D341Med (cell line): Measurements from ENCODE around the gene SDF4.

Source experiments
- DNase-seq: peaks from one replicate; pipeline ENCODE4 v3.0.0; 2012; ENCODE audit warnings: low spot score

The SDF4 gene

DNA sequence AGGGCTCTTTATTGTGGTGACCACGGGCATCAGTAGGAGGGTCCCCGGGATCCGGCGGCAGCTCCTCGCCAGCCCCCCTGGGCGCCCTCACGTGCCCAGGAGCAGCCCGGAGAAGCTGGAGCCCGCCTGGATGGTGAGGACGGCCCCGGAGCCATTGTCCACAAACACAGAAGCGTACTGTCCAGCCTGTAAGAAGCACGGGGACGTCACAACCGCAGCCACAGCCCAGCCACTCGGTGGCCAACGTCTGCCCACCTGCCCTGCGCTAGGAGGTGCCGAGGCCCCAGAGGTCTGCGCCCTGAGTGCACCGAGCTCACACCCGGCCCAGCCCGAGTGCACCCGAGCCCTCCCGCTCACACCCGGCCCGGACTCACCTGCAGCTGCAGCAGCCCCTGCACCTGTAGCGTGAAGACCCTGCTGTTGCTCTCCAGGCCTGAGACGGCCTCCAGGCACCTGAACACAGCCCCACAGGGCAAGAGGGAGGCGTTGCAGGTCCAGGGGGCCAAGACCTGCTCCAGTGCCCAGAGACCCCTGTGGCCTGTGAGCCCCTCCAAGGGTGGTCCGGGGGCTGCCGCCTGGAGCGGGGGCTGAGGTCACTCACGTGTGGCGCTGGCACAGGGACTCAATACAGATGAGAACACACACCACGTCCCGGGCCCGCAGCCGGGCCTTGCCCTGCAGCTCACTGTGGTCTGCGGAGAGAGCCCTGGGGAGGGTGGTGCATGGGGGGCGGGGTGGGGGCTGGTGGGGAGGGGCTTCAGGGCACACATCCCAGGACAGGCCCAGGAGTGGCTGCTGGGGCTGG lies 10.9 kb upstream of the SDF4 start:
- DNase-seq, result no peak

DNA sequence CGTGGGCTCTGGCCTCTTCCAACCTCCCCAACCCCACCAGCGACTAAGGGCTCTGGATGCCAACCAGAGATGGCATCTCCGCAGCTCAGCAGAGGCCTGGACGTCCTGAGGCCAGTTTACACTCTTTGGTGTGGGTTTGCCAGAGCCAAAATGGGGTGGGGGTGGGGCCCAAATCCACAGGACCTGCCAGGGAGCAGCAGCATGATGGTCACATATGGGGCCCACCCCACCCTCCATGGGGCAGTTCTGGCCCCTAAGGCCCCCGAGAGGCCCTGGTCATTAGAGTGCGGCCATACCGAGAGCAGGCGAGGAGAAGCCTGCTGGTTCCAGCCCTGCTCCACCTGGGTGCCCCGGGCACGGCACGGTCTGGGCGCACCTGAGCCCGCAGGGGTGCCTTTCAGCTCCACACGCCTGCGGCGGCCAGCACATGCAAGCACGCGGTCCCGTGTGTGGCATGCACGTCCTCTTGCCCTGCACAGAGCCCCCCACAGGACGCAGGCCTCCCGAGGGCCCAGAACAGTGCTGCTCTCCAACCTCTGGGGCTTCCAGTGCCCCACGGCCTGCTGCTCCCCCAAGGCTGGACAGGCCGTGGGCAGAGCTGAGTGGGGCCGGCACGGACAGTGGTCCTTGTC lies 9.9 kb upstream of the SDF4 start:
- DNase-seq, result no peak

DNA sequence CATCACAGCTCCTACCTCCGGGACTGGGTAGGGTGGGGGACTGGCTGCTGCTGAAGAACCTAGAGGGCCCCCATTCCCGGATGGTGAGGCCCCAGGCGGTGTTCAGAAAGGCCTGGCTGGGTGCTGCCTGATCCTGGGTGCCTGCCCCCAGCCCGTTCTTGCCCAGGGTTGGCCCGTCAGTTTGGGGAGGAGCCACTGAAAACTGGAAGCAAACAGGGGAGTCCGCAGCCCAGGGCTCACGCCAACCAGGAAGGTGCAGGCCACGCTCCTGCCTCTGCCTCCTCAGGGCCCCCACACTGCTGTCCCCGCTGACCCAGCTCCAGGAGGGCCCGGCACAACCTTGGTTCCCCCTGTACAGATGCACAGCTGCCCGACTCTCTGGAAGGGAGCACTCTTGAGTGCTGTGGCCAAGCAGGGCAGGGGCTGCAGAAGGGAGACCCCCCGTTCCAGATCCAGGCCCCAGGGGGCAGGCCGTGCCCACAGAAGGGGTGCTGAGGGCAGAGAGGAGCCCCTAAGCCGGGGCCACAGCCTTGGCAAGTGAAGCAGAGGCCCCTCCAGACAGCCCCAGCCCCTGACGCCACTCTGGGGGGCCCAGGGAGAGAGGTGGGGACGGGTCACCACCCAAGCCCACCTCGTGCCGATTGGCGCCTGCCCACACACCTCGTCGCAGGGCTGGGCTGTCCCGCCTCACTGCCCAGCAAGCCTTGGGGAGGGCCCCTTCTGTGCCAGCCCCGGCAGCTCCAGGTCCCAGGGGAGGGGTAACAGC lies 9.2 kb upstream of the SDF4 start:
- DNase-seq, result no peak

DNA sequence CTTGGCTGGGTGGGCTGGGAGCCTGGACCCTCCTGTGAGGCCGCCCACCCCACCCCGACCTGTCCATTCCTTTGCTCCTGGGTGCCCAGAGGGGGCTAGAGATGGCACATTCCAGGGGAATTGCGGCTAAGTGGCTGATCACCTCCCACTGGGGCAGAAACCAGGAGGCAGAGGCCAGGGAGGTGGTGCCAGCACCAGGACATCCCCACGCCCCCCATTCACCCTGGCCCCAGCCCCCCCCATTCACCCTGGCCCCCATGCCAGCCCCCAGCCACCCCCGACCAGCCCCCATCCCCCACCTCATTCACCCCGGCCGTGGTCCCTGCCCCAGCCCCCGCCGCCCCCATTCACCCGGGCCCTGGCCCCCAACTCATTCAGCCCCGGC lies 8.5 kb upstream of the SDF4 start:
- DNase-seq, result no peak

DNA sequence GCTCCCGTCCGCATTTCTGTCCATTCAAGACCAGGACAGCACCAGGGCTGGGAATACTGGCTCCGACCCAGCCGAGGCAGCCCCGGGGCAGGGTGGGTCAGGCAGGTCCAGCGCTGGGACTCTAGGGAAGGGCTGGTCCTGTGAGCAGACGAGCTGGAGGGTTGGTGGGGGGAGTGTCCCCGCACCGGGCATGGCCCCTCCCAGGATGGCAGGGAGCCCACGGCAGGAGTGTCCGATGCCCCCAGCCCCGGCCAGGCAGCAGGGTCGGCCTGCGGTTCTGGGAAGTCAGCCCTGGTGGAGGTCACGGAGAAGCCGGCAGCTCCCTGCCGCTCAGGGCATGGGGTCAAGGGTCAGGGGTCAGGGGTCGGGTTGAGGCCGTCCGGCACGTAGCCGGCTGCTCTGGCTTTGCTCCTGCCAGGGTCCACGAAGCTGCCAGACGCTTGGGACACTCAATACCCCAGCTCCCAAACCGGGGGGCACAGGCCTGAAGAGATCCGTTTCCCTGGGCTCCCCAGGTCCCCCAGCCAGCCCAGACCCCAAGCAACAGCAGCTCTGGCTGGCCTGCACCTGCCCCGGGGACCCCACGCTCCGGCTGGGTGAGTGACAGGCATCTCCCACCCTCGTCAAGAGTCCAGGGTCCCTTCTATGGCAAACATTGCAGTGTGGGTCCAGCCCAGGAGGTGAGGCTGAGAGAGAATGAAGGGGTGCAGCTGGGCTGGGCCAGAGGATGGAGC lies 8.0 kb upstream of the SDF4 start:
- DNase-seq, result no peak

DNA sequence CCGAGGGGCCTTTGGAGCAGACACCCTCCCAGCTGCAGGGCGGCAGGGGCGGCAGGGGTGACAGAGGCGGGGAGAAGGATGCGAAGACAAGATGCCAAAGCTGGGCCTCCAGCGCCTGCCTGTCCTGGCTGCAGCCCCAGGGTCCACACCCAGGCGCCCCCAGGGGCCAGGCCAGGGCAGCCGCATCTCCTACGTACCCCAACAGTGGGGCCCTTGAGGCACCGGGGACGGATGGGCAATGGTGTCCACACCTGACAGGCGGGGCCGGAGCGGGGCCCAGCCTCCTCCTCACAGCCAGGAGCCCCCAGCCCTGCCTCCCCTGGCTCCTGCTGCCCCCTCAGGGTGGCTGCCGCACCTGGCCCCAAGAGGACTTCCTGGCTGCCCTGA lies 7.4 kb upstream of the SDF4 start:
- no peak for DNase-seq

DNA sequence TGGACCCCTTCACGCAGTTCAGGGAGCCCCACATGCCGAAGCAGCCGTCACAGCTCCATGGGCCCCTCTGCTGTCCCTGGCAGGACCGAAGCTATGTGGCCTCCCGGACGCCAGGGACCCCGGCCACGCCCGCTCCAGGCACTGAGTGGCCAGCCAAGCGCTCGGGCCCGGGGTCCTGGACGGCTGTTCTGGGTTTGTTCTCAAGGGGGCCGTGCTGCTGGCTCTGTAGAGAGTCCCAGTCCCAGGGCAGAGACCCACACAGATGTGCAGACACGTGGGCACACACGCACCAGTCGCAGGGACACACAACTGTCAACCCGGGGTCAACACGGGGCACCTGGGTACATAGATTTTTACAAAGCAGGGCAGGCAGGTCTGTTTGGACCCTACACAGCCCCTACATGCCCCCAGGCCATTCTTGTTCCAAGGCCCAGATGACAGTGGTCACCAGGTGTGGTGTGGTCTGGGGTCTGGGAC lies 6.9 kb upstream of the SDF4 start:
- DNase-seq, result no peak

DNA sequence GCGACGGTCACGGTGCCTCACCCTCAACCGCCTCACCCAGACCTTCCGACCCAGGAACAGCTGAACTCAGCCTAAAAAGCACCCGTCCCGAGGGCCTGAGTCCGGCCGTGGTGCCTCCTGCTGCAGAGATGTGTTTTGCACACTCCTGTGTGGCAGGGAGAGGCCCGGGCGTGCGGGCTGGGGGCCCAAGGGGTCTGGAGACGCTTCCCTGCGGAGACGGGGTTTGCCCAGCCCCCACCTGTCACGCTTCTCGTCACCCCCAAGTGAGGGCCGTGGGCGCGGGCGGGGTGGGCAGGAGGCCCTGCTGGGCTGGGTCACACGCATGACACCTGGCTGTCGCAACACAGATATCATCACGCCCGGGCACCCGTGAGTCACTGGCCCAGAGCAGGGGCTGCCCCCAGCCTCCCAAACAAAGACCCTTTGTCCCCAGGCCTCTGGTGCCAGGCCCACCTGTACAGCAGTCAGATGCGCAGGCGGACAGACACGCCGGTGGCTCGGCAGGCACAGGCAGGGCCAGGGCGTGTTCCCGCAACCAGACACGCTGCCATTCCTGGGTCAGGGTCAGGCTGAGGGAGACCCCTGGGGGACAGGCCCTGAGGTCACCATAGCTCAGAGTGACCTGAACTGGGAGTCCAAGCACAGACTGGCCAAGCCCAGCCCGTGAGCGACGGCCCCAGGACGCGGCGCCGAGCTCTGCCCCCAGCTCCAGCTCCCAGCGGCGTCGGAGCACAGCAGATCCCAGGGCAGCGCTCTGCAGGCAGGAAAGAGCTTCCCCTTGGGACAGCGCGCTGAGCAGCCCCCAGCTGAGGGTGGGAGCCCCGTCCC lies 6.3 kb upstream of the SDF4 start:
- DNase-seq, result no peak

DNA sequence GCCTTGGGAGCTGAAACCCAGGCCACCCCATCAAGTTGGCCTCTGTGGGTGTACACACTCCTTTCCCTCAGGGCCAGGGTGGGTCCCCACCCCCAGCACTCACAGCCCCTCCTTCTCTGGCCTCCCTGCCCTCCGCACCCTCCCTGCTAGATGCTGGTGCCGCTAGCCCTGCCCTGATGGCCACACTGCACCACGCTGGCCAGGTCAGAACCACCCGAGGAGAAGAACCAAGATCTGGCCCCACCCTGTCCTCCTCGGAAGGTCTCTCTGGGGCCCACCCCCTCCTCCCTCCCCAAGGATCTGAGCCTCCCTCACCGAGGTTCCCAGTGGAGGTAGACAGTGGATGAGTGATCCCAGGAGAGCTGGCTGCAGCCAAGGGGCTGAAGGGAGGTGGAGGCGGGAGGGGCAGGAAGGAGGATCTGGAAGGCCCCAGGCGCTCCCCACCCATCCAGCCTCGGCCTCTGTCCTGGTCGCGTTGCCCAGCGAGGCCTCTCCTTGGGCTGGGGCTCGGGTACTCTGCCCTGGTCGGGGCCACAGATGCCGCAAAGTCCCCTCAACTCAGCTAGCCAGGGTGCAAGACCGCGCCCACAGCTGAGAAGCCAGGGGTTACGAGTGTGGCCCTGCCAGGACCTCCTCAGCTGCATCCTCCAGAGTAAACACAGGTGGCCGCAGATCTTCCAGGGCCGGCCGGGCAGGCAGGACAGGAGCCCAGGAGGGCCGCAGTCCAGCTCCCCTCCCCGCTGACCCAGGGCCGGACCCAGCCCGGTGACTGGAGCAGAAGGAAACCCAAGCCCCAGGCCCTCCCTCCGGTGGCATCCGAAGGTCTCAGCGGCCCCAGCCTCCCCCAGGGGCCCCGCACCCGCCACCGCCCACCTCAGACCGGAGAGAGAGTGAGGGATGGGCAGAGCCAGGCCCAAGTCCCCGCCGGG lies 5.4 kb upstream of the SDF4 start:
- no peak for DNase-seq

DNA sequence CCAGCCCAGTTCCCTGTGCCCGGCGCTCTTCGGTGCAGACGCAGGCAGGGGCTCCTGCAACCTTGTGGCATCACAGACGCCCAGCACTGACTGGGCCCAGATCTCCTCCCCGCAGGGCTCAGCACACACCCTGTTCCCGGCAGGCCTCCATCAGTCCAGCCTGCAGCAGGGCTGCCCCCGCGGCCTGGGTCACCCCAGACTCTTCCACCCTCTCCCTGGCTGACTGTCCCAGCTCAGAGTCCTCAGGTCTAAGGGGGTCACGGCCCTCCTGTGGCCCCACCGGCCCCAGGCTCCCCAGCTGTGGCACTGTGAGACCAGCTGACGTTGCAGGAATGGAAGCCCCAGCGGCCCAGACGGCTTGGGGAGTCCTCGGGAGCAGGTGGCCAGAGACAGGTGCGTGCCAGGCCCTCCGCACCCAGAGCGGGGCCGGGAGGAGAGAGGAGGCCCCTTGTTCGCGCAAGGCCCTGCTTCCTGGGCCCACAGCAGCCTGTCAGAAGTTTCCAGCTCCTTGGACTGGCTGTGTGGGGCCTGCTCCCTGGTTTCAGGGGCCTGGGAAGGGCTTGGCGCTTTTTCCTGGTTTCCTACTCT lies 4.5 kb upstream of the SDF4 start:
- no peak for DNase-seq

DNA sequence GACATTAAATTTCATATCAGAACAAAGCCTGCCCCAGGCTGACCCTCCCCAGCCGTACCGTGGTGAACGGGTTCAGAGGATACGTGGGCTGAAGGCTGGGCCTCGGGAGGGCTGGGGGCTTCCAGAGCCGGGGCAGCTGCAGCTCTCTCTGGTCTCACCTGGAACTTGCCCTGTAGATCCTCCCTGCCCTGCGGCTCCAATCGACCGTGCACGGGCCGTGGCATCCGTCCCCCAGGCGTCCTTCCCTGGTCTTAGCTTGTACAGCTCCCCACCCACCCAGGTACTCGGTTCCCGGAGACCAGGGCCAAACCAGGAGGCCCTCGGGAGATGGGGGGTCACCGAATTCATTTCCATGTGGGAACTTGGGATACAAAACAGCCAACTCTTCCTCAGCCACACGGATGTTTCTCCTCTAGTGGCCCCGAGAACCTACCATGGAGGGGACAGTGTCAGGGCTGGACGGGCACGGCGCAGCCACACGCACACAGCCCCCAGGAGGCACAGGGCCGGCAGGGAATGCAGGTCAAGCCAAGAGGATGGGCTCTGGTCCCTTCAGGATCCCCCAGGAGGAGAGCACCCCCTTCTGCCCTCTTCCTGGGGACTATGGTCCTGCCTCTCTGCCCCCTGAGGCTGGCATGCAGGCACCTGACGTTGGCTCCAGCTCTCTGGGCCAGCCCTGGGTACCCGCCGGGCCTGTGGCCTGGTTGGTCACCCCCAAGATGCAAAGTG lies 3.4 kb upstream of the SDF4 start:
- no peak for DNase-seq

DNA sequence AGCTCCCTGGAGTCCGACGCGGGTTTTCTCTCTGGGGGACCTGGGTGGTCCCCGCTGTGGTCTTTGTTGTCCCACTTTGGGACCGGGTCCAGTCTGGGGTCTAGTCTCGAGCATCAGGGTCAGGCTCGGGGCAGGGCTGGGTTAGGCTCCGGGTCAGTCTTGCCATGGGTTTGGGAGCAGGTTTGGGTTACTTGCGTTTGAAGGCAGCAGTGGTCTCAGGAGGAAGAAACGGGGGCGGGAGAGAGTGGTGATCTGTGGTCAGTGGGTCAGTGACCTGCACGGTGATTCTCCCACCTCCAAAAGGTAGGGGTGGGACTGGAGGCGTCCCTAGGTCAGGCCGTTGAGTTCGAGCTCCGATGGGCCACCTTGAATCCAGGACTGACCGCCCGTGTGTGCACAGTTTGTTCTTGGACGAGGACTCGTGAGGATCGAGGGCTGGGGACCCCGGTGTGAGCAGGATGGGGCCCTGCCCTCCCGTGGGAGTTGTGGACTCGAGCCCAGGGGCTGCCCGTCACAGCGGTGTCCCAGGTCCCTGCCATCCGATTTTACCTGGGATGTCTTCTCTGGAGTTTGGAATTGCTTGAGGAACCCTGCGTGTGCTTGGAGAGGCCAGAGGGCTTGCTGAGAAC lies 2.5 kb upstream of the SDF4 start:
- no peak for DNase-seq

DNA sequence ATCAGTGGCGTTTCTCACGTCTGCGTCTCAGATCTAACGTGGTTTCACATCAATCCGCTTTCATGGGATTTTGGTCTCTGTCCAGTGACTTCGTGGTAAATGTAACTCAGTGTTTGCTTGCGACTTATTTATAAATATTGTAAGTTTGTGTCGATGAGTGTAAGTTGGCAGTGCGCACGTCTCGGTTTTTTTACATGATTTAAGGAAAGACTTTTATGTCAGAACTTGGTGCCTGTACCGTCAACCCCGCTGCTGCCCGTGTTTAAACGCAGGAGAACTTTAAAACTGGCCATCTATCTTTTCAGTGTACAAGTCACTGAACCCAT lies 1.7 kb upstream of the SDF4 start:
- DNase-seq, result no peak

DNA sequence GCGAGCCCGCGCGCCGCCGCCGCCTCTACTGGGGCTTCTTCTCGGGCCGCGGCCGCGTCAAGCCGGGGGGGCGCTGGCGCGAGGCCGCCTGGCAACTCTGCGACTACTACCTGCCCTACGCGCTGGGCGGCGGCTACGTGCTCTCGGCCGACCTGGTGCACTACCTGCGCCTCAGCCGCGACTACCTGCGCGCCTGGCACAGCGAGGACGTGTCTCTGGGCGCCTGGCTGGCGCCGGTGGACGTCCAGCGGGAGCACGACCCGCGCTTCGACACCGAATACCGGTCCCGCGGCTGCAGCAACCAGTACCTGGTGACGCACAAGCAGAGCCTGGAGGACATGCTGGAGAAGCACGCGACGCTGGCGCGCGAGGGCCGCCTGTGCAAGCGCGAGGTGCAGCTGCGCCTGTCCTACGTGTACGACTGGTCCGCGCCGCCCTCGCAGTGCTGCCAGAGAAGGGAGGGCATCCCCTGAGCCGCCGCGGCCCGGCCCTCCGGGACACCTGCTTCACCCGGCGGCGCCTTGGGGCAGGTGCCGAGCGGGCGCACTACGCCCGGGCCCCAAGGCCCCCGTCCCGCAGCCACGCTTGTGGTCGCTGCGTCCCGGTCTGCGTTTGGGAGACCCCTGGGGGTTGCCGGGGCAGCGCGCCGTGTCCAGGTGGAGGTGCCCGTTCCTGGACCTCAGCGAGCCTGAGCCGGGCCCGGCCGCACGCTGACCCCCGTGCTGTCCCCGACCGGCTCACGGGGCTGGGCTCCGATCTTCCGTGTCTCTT lies 1.2 kb upstream of the SDF4 start:
- no peak for DNase-seq

DNA sequence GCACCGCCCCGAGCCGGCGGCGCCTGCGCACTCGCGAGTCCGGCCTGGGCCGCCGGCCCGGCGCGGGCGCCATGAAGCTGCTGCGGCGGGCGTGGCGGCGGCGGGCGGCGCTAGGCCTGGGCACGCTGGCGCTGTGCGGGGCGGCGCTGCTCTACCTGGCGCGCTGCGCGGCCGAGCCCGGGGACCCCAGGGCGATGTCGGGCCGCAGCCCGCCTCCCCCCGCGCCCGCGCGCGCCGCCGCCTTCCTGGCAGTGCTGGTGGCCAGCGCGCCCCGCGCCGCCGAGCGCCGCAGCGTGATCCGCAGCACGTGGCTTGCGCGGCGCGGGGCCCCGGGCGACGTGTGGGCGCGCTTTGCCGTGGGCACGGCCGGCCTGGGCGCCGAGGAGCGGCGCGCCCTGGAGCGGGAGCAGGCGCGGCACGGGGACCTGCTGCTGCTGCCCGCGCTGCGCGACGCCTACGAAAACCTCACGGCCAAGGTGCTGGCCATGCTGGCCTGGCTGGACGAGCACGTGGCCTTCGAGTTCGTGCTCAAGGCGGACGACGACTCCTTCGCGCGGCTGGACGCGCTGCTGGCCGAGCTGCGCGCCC lies 501 bp upstream of the SDF4 start, which contains the start of gene B3GALT6:
Gene B3GALT6 (plus strand): TSS at position 30 of the 588 bp plus-strand sequence. CDS start 42 bp downstream, at position 72.
- DNase-seq, result no peak

DNA sequence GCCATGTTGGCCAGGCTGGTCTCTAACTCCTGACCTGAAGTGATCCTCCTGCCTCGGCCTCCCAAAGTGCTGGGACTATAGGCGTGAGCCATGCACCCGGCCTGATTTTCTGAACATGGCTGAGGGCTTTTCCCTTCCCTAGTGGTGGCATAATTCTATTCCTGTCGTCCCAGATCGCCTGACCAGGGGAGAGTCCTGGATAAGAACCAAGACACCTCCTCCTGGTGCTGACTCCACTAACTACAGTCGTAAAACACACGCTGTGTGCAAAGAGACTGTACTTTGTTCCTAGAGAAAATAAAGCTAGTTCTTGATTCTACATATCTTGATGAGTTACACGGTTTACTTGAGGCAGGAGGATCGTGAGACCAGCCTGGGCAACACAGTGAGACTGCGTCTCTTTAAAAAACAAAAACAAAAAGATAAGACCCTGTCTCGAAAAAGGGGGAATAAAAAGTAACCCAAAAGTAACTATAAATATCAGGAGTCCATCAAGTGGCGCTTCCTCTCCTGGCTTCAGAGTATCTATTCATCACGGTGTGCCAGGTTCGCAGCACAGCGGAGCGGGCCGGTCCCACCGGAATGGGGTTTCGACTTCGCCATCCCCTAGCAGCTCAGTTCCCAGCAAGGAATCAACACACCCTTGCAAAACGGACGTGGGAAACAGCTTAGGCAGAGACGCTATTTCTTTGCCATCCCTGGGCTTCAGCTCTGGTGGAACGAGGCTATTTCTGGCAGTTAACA lies 973 bp downstream of the SDF4 start:
- no peak for DNase-seq

DNA sequence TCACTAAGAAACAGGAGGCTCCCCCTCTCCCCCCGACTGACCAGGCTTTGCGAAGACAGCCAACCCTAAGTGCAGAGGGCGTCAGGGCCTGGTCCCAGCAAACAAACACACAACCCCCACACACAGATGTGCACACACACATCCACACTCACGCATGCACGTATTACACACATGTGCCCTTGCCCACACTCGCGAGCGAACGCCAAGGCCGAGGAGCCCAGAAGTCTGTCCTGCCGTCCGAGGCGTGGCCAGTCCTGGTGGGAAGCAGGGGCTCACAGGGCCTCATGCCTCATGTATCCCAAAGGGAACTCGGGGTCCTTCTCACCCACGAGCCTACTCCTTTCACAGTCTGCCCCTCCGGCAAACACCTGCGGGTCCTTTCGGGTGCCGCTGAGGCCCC lies 2.0 kb downstream of the SDF4 start:
- DNase-seq, result no peak
